GM10847 (cell line): ENCODE measurements around the gene MRPL36.

Source experiments
- POLR2A ChIP-seq: IDR thresholded peaks from 2 replicates; pipeline ENCODE4 v1.6.1; 2011; ENCODE audit not compliant: insufficient read length; ENCODE audit errors: extremely low read depth

Gene MRPL36

GRCh38 chr5:1782385-1783215, 17.0 kb downstream of the MRPL36 start:
- no peak for TF ChIP-seq POLR2A

- TF ChIP-seq POLR2A: no peak
These were observed 17.8 kb downstream of the MRPL36 start for GRCh38 chr5:1781726-1782384.

GRCh38 chr5:1781107-1781506, 18.5 kb downstream of the MRPL36 start:
- no peak for TF ChIP-seq POLR2A

GRCh38 chr5:1780614-1780930, 19.1 kb downstream of the MRPL36 start:
- TF ChIP-seq POLR2A: no peak

- no peak for TF ChIP-seq POLR2A
These were observed 19.6 kb downstream of the MRPL36 start for GRCh38 chr5:1779782-1780613.

GRCh38 chr5:1779021-1779680, 20.5 kb downstream of the MRPL36 start:
- no peak for TF ChIP-seq POLR2A

GRCh38 chr5:1778138-1779020, 21.3 kb downstream of the MRPL36 start:
- no peak for TF ChIP-seq POLR2A

- TF ChIP-seq POLR2A: no peak
These were observed 22.1 kb downstream of the MRPL36 start for GRCh38 chr5:1777281-1778137.

GRCh38 chr5:1776831-1777230, 22.8 kb downstream of the MRPL36 start:
- TF ChIP-seq POLR2A: no peak

- TF ChIP-seq POLR2A: no peak
These were observed 27.0 kb downstream of the MRPL36 start for GRCh38 chr5:1772634-1773033.

- TF ChIP-seq POLR2A: no peak
These were observed 28.2 kb downstream of the MRPL36 start for GRCh38 chr5:1771149-1772065.

- no peak for TF ChIP-seq POLR2A
These were observed 29.2 kb downstream of the MRPL36 start for GRCh38 chr5:1770443-1770802.

- no peak for TF ChIP-seq POLR2A
These were observed 29.7 kb downstream of the MRPL36 start for GRCh38 chr5:1769752-1770442.
